Right forelimb (tissue), 1 donor: ENCODE data around the gene TRIM61.
A peak's percentile ranks its signal among the peaks of the same experiment; 100 is the strongest.
"Not testable (repeated sequence)": the region's sequence is repeated elsewhere in the genome, so short reads cannot be mapped to it uniquely, and the experiment has no call there.

Experiments used
- DNase-seq: peaks from one replicate; pipeline ENCODE4 v3.0.0-alpha.2; 2018

The TRIM61 gene

DNA sequence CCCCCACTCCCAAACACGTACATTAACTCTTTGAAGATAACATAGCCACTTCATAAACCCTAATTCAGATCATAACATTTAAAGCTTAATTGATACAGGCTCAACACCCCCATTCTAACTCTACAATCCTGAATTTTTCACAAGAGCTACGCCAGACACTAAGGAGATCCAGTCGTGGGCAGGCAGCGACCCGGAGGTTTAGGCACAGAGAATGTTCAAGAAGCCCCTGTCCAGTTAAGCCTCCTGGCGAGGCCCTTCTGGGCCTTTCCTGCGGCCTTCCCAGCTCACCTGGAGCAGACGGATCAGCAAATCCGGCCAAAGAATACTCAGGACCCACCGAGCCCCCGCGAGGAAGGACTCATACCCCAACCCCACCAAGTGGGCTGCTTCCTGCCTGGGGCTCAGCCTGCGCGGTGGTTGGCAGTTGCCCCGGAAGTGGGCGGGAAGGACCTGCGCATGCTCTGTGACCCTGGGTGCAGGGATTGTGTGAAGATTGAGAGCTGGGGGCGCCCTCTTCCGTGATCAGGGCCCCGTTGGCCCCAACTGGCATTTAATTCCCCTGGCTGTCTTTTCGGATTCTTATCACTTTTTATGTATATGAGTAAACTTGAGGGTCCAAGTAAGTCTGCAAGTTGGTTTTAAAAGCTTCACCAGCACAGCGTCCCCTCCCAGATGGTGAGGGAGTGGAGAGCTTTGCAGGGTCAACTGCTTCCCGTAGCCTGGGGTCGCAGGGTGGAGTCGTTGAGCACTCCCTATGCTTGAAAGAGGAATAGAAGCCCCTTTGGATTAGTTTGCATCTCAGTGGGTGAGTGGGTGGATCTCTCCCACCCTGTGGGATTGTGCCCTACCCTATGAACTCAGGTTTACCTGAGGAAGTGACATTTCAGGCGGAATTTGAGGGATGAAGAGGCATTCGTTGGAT lies at the start of gene TRIM61:
Gene TRIM61 (minus strand): TSS at position 415 of the 922 bp plus-strand sequence. CDS start 7,655 bp downstream, outside the sequence.
- peak; percentile 87 for DNase-seq

- not testable (repeated sequence) for DNase-seq
These were observed 48.3 kb upstream of the TRIM61 start for GRCh38 chr4:165025782-165026181.

DNA sequence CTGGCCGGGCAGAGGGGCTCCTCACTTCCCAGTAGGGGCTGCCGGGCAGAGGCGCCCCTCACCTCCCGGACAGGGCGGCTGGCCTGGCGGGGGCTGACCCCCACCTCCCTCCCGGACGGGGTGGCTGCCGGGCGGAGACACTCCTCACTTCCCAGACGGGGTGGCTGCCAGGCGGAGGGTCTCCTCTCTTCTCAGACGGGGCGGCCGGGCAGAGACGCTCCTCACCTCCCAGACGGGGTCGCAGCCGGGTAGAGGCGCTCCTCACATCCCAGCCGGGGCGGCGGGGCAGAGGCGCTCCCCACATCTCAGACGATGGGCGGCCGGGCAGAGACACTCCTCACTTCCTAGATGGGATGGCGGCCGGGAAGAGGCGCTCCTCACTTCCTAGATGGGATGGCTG lies 42.5 kb upstream of the TRIM61 start:
- not testable (repeated sequence) for DNase-seq

GRCh38 chr4:165016971-165017370 lies 39.5 kb upstream of the TRIM61 start:
- DNase-seq = no peak

- DNase-seq = no peak
These were observed 36.2 kb upstream of the TRIM61 start for GRCh38 chr4:165013691-165014090.

DNA sequence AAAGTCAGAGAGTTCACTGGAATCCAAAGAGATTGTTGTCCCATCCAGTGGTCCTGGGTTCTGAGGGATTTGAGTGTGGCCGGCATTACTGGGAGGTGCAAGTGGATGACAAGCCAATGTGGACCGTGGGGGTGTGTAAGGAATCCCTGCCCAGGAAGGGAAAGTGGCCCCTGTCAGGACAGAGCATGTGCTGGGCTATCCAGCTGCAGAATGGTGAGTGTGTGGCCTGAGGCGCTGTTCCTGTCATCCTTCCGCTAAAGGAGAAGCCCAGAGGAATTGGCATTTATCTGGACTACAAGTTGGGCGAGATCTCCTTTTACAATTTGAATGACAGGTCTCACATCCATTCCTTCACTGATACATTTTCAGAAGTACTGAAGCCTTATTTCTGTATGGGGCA lies 33.9 kb upstream of the TRIM61 start:
- DNase-seq = no peak

GRCh38 chr4:165010991-165011390 lies 33.5 kb upstream of the TRIM61 start:
- DNase-seq = no peak

DNA sequence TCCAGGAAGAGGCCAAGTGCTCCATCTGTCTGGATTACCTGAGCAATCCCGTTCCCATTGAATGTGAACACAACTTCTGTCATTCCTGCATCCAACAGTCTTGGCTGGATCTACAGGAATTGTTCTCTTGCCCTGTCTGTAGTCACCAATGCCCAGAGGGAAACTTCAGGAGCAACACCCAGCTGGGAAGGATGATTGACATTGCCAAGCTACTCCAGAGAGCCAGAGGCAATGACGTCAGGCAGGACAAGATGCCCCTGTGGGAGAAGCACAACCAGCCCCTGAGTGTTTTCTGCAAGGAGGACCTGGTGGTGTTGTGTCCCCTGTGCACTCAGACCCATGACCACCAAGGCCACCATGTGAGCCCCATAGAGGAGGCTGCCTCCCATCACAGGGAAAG lies 33.0 kb upstream of the TRIM61 start:
- DNase-seq = no peak

GRCh38 chr4:165009493-165010227 lies 32.2 kb upstream of the TRIM61 start:
- DNase-seq = no peak

- no peak for DNase-seq
These were observed 29.4 kb upstream of the TRIM61 start for GRCh38 chr4:165006886-165007285.

GRCh38 chr4:165006456-165006855 lies 29.0 kb upstream of the TRIM61 start:
- DNase-seq = no peak

DNA sequence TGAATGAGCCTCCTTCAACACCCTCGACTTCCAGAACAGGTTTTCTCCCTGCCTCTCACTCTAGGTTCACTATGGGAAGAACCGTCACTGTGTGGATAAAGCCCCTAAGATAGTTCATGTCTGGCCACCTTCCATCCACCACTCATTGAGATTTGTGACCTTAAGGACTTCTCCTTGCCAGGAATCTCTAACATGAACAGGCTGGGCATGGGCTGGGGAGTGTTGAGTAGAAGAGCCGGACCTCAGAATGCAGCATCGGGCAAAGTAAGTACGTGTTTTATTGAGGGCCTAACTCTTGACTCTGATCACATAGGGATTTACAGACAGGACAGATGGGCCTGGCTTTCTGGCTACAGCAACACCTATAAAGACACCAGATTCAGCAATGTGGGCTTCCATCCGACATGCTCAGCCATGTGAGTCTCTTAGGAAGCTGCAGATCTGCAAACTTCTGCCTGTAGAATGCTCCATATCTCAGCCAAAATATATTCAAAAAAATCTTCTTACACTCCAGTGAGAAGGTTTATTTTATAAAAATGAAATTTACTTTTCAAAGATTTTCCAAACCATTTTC lies 28.0 kb upstream of the TRIM61 start:
- no peak for DNase-seq

GRCh38 chr4:165001957-165002356 lies 24.5 kb upstream of the TRIM61 start:
- not testable (repeated sequence) for DNase-seq

GRCh38 chr4:164998526-164999080 lies 21.1 kb upstream of the TRIM61 start:
- DNase-seq = not testable (repeated sequence)

DNA sequence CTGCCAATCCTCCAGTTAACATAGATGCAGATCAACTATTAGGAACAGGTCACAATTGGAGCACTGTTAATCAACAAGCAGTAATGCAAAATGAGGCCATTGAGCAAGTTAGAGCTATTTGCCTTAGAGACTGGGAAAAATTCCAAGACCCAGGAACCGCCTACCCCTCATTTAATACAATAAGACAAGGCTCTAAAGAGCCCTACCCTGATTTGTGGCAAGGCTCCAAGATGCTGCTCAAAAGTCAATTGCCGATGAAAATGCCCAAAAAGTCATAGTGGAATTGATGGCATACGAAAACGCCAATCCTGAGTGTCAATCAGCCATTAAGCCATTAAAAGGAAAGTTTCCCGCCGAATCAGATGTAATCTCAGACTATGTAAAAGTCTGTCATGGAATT lies 20.5 kb upstream of the TRIM61 start:
- no peak for DNase-seq

GRCh38 chr4:164997324-164997723 lies 19.9 kb upstream of the TRIM61 start:
- no peak for DNase-seq

DNA sequence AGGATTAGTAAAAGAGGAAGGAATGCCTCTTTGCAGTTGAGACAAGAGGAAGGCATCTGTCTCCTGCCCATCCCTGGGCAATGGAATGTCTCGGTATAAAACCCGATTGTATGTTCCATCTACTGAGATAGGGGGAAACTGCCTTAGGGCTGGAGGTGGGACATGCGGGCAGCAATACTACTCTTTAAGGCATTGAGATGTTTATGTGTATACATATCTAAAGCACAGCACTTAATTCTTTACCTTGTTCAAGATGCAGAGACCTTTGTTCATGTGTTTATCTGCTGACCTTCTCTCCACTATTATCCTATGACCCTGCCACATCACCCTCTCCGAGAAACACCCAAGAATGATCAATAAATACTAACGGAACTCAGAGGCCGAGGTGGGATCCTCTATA lies 18.7 kb upstream of the TRIM61 start:
- DNase-seq = not testable (repeated sequence)

DNA sequence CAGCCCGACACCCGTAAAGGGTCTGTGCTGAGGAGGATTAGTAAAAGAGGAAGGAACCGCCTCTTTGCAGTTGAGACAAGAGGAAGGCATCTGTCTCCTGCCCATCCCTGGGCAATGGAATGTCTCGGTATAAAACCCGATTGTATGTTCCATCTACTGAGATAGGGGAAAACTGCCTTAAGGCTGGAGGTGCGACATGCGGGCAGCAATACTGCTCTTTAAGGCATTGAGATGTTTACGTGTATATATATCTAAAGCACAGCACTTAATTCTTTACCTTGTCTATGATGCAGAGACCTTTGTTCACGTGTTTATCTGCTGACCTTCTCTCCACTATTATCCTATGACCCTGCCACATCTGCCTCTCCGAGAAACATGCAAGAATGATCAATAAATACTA lies 13.3 kb upstream of the TRIM61 start:
- not testable (repeated sequence) for DNase-seq

GRCh38 chr4:164989471-164989870 lies 12.0 kb upstream of the TRIM61 start:
- no peak for DNase-seq

- not testable (repeated sequence) for DNase-seq
These were observed 5.5 kb downstream of the TRIM61 start for GRCh38 chr4:164971929-164972328.

DNA sequence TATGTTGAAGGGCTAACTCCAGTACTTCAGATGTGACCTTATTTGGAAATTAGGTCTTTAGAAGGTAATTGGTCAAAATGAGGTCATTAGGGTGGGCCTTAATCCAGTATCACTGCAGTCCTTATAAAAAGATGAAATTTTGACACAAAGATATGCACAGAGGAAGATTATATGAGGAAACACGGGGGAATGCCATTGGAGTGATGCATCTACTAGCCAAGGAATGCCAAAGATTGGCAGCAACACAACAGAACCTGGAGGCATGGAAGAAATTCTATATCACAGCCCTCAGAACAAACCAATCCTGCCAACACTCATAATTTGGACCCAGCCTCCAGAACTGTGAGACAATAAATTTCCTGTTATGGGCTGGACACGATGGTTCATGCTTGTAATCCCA lies 17.6 kb downstream of the TRIM61 start:
- DNase-seq = no peak

- DNase-seq = not testable (repeated sequence)
These were observed 18.0 kb downstream of the TRIM61 start for GRCh38 chr4:164959421-164959820.
